Mesenchymal stem cell (in vitro differentiated cells and primary cell): ENCODE measurements around the gene NUB1.

Source experiments
- DNase-seq: peaks from one replicate; pipeline ENCODE4 v3.0.0-alpha.2; 2013
- H2AFZ ChIP-seq: one replicate; pipeline ENCODE4 v1.6.1; 2013; ENCODE audit warnings: low read depth, mild to moderate bottlenecking, control low read depth, inconsistent platforms, low read length, moderate library complexity
- H2AK5ac ChIP-seq: 2 replicates; pipeline ENCODE4 v1.6.1; 2013; ENCODE audit warnings: low read length, moderate library complexity, mild to moderate bottlenecking, inconsistent platforms; ENCODE audit not compliant: severe bottlenecking
- H2BK120ac ChIP-seq: one replicate; pipeline ENCODE4 v1.6.1; 2013; ENCODE audit warnings: low read depth, mild to moderate bottlenecking, inconsistent platforms, low read length, moderate library complexity
- H2BK12ac ChIP-seq, 2 experiments: one replicate each; pipeline ENCODE4 v1.6.1; 2013; ENCODE audit warnings: inconsistent platforms in 2 of 2, low read length in 2 of 2, mild to moderate bottlenecking in 2 of 2, moderate library complexity in 2 of 2, control low read depth in 1 of 2
- H2BK15ac ChIP-seq: one replicate; pipeline ENCODE4 v1.6.1; 2013; ENCODE audit warnings: mild to moderate bottlenecking, low read depth, inconsistent platforms; ENCODE audit not compliant: poor library complexity, severe bottlenecking
- H2BK5ac ChIP-seq: 2 replicates; pipeline ENCODE4 v1.6.1; 2013; ENCODE audit warnings: low read depth, mild to moderate bottlenecking, low read length, control low read depth, inconsistent platforms; ENCODE audit not compliant: poor library complexity, severe bottlenecking
- H3K14ac ChIP-seq, 2 experiments: one replicate each; pipeline ENCODE4 v1.6.1; 2013; ENCODE audit warnings: inconsistent platforms in 2 of 2, low read length in 2 of 2, control low read depth in 1 of 2, mild to moderate bottlenecking in 1 of 2, moderate library complexity in 1 of 2
- H3K18ac ChIP-seq, 2 experiments: one replicate each; pipeline ENCODE4 v1.6.1; 2013; ENCODE audit warnings: inconsistent platforms in 2 of 2, low read length in 2 of 2, control low read depth in 1 of 2, low read depth in 1 of 2, mild to moderate bottlenecking in 1 of 2
- H3K23ac ChIP-seq, 2 experiments: one replicate each; pipeline ENCODE4 v1.6.1; 2013; ENCODE audit warnings: inconsistent platforms in 2 of 2, low read length in 2 of 2, mild to moderate bottlenecking in 2 of 2, moderate library complexity in 2 of 2, control low read depth in 1 of 2
- H3K27ac ChIP-seq: 2 replicates; pipeline ENCODE4 v1.5.1; 2013; ENCODE audit warnings: mild to moderate bottlenecking, moderate library complexity, low read length, control low read depth, inconsistent platforms; ENCODE audit not compliant: poor library complexity, severe bottlenecking
- H3K27me3 ChIP-seq, 2 experiments: 2 replicates each; pipeline versions ENCODE4 v1.6.1 to v1.7.0; 2013; ENCODE audit warnings: low read length in 2 of 2, mild to moderate bottlenecking in 2 of 2, moderate library complexity in 2 of 2, control low read depth in 1 of 2, inconsistent platforms in 1 of 2; ENCODE audit not compliant: control insufficient read depth in 1 of 2, insufficient read depth in 1 of 2
- H3K36me3 ChIP-seq, 2 experiments: 2 replicates each; pipeline versions ENCODE4 v1.6.1 to v1.7.0; 2013; ENCODE audit warnings: low read length in 2 of 2, control low read depth in 1 of 2, inconsistent platforms in 1 of 2, low read depth in 1 of 2, mild to moderate bottlenecking in 1 of 2; ENCODE audit not compliant: insufficient read depth in 2 of 2, control insufficient read depth in 1 of 2
- H3K4ac ChIP-seq, 2 experiments: one replicate each; pipeline ENCODE4 v1.6.1; 2013; ENCODE audit warnings: inconsistent platforms in 2 of 2, low read length in 2 of 2, mild to moderate bottlenecking in 2 of 2, moderate library complexity in 2 of 2, control low read depth in 1 of 2, low read depth in 1 of 2
- H3K4me1 ChIP-seq: 2 replicates; pipeline ENCODE4 v1.6.1; 2013; ENCODE audit warnings: low read depth, low read length, control low read depth; ENCODE audit not compliant: control insufficient read depth, insufficient read depth
- H3K4me2 ChIP-seq: 2 replicates; pipeline ENCODE4 v1.6.1; 2013; ENCODE audit warnings: low read length, mild to moderate bottlenecking, inconsistent platforms; ENCODE audit not compliant: poor library complexity, severe bottlenecking
- H3K4me3 ChIP-seq, 2 experiments: 2 replicates each; pipeline versions ENCODE4 v1.5.1 to v1.7.0; 2013; ENCODE audit warnings: low read length in 2 of 2, mild to moderate bottlenecking in 2 of 2, control low read depth in 1 of 2, low read depth in 1 of 2; ENCODE audit not compliant: insufficient read depth in 1 of 2
- H3K79me1 ChIP-seq: replicated peaks from 2 replicates; pipeline ENCODE4 v1.6.1; 2013; ENCODE audit warnings: mild to moderate bottlenecking, control low read depth, low read length, inconsistent platforms; ENCODE audit not compliant: poor library complexity, severe bottlenecking
- H3K9ac ChIP-seq: 2 replicates; pipeline ENCODE4 v1.7.0; 2013; ENCODE audit warnings: mild to moderate bottlenecking, low read length, moderate library complexity
- H3K9me3 ChIP-seq: 2 replicates; pipeline ENCODE4 v1.7.0; 2013; ENCODE audit warnings: mild to moderate bottlenecking, low read length; ENCODE audit not compliant: control insufficient read depth
- H4K8ac ChIP-seq: one replicate; pipeline ENCODE4 v1.6.1; 2013; ENCODE audit warnings: inconsistent platforms, mild to moderate bottlenecking, low read length, moderate library complexity
- H4K91ac ChIP-seq: one replicate; pipeline ENCODE4 v1.6.1; 2013; ENCODE audit warnings: mild to moderate bottlenecking, low read length, inconsistent platforms
- WGBS: methylation state at CpG from one replicate; pipeline ENCODE4 v1.1.7; 2013; ENCODE audit warnings: mixed read lengths; 5-methylcytosine and 5-hydroxymethylcytosine counted together

NUB1 gene

GRCh38 chr7:151408839-151409666 lies 67.4 kb downstream of the NUB1 start:
- peaks cover 23% of the 10 kb centered on the region for H3K4me1 ChIP-seq
- H3K4ac ChIP-seq, result no peak overlapping the region
- H2BK120ac ChIP-seq, result no peak overlapping the region
- no peak overlapping the region for H3K27ac ChIP-seq
- H3K4me2 ChIP-seq, result peak overlapping the region; percentile 71
- peaks cover 0 to 2% of the 10 kb centered on the region in 2 experiments for H3K36me3 ChIP-seq
- no peak overlapping the region for H2BK15ac ChIP-seq
- no peak overlapping the region for H2BK5ac ChIP-seq
- no peak overlapping the region for H2BK12ac ChIP-seq
- no peak overlapping the region for H3K4me3 ChIP-seq
- 7% methylated on average over 42 of the region's 61 CpGs for WGBS
- no peak overlapping the region for H2AFZ ChIP-seq
- no peaks in the 10 kb centered on the region for H3K79me1 ChIP-seq
- peaks cover 50 to 62% of the 10 kb centered on the region in 2 experiments for H3K27me3 ChIP-seq
- no peak overlapping the region for H3K14ac ChIP-seq
- no peak overlapping the region for H3K9ac ChIP-seq
- H4K8ac ChIP-seq, result peak overlapping the region; percentile 43
- peak; percentile 52 for DNase-seq
- no peak overlapping the region for H4K91ac ChIP-seq
- no peaks in the 10 kb centered on the region for H3K9me3 ChIP-seq
- H2AK5ac ChIP-seq, result no peak overlapping the region
- H3K23ac ChIP-seq, result peak overlapping the region in 1 of 2 experiments; percentile 27
- H3K18ac ChIP-seq, result peak overlapping the region in 1 of 2 experiments; percentile 6

- no peak within 1 kb of the TSS for H2BK120ac ChIP-seq
- no peak within 1 kb of the TSS for H3K9ac ChIP-seq
- H3K27me3 ChIP-seq, result peaks cover 50 to 62% of the 10 kb centered on the region in 2 experiments
- no peak within 1 kb of the TSS for H2BK5ac ChIP-seq
- no peak within 1 kb of the TSS for H4K91ac ChIP-seq
- no peak within 1 kb of the TSS for H2AFZ ChIP-seq
- H3K18ac ChIP-seq, result peak within 1 kb of the TSS; percentile 6 to 23
- peaks cover 0 to 2% of the 10 kb centered on the region in 2 experiments for H3K36me3 ChIP-seq
- H3K14ac ChIP-seq, result no peak within 1 kb of the TSS
- peak within 1 kb of the TSS; percentile 39 to 51 for H3K4me3 ChIP-seq
- H3K23ac ChIP-seq, result peak within 1 kb of the TSS in 1 of 2 experiments; percentile 27
- peak within 1 kb of the TSS; percentile 43 for H4K8ac ChIP-seq
- H3K9me3 ChIP-seq, result no peaks in the 10 kb centered on the region
- H2BK12ac ChIP-seq, result no peak within 1 kb of the TSS
- no peak within 1 kb of the TSS for H3K27ac ChIP-seq
- H2AK5ac ChIP-seq, result no peak within 1 kb of the TSS
- H3K4me1 ChIP-seq, result peaks cover 19% of the 10 kb centered on the region
- H2BK15ac ChIP-seq, result no peak within 1 kb of the TSS
- peak within 1 kb of the TSS; percentile 71 for H3K4me2 ChIP-seq
- no peaks in the 10 kb centered on the region for H3K79me1 ChIP-seq
- under 1% methylated on average over 54 of the region's 75 CpGs for WGBS
- no peak within 1 kb of the TSS for H3K4ac ChIP-seq
- no peak for DNase-seq
Measured at GRCh38 chr7:151409667-151410404, 68.2 kb downstream of the NUB1 start, which contains the start of gene WDR86. Gene WDR86, minus strand, starts transcription at chr7:151410038. Its CDS starts 449 bp downstream, at chr7:151409589.

GRCh38 chr7:151410405-151411390 lies 69.1 kb downstream of the NUB1 start:
- no peak overlapping the region for H3K18ac ChIP-seq
- no peak overlapping the region for H4K8ac ChIP-seq
- H3K14ac ChIP-seq, result no peak overlapping the region
- WGBS, result 17% methylated on average over 54 of the region's 55 CpGs
- no peaks in the 10 kb centered on the region for H3K36me3 ChIP-seq
- H3K23ac ChIP-seq, result no peak overlapping the region
- no peaks in the 10 kb centered on the region for H3K9me3 ChIP-seq
- peak overlapping the region; percentile 39 to 51 for H3K4me3 ChIP-seq
- H2AK5ac ChIP-seq, result no peak overlapping the region
- H3K4ac ChIP-seq, result no peak overlapping the region
- H3K4me2 ChIP-seq, result peak overlapping the region; percentile 71
- no peak overlapping the region for H2BK120ac ChIP-seq
- H3K27me3 ChIP-seq, result peaks cover 50 to 60% of the 10 kb centered on the region in 2 experiments
- no peak overlapping the region for H3K9ac ChIP-seq
- H3K4me1 ChIP-seq, result peaks cover 19% of the 10 kb centered on the region
- no peak overlapping the region for H2BK12ac ChIP-seq
- no peak overlapping the region for H3K27ac ChIP-seq
- H2BK15ac ChIP-seq, result no peak overlapping the region
- H2BK5ac ChIP-seq, result no peak overlapping the region
- no peak overlapping the region for H4K91ac ChIP-seq
- H3K79me1 ChIP-seq, result no peaks in the 10 kb centered on the region
- DNase-seq, result no peak
- H2AFZ ChIP-seq, result no peak overlapping the region
